GDM1 (cell line): ENCODE results near the gene CGB5.
"Not testable (repeated sequence)": the region's sequence is repeated elsewhere in the genome, so short reads cannot be mapped to it uniquely, and the experiment has no call there.

Source experiments
- DNase-seq: peaks from one replicate; lab custom pipeline; 2025; lab: John Stamatoyannopoulos, UW

Gene CGB5

GRCh38 chr19:49057636-49058234 is 14.1 kb downstream of the CGB5 start, which contains the start of gene CGB7:
CGB7 (minus strand) TSS chr19:49057749; CDS start chr19:49055375, 2,374 bp downstream.
- no peak for DNase-seq

- DNase-seq, result no peak
Measured at GRCh38 chr19:49058562-49058961, 14.9 kb downstream of the CGB5 start.

- no peak for DNase-seq
Measured at GRCh38 chr19:49059053-49059452, 15.4 kb downstream of the CGB5 start.

- DNase-seq, result no peak
Measured at GRCh38 chr19:49061000-49061399, 17.4 kb downstream of the CGB5 start.

- no peak for DNase-seq
Measured at GRCh38 chr19:49061445-49061844, 17.8 kb downstream of the CGB5 start.

GRCh38 chr19:49064029-49064629 is 20.5 kb downstream of the CGB5 start:
- no peak for DNase-seq

- DNase-seq, result no peak
Measured at GRCh38 chr19:49064768-49065611, 21.3 kb downstream of the CGB5 start, which contains the start of gene NTF4. NTF4 (minus strand) TSS chr19:49064818; CDS start chr19:49061997, 2,821 bp downstream.

GRCh38 chr19:49065905-49066512 is 22.4 kb downstream of the CGB5 start:
- no peak for DNase-seq

- no peak for DNase-seq
Measured at GRCh38 chr19:49067554-49067953, 23.9 kb downstream of the CGB5 start.

GRCh38 chr19:49069026-49069425 is 25.4 kb downstream of the CGB5 start:
- no peak for DNase-seq

GRCh38 chr19:49070416-49070815 is 26.8 kb downstream of the CGB5 start:
- no peak for DNase-seq

- no peak for DNase-seq
Measured at GRCh38 chr19:49071860-49072547, 28.4 kb downstream of the CGB5 start.

GRCh38 chr19:49073514-49074378 is 30.1 kb downstream of the CGB5 start:
- DNase-seq, result no peak

GRCh38 chr19:49074869-49075268 is 31.2 kb downstream of the CGB5 start:
- not testable (repeated sequence) for DNase-seq

- DNase-seq, result no peak
Measured at GRCh38 chr19:49080392-49080791, 36.7 kb downstream of the CGB5 start.

GRCh38 chr19:49081273-49081672 is 37.6 kb downstream of the CGB5 start:
- no peak for DNase-seq

- DNase-seq, result no peak
Measured at GRCh38 chr19:49084206-49085019, 40.8 kb downstream of the CGB5 start.

- peak; percentile 100 for DNase-seq
Measured at GRCh38 chr19:49085020-49085867, 41.6 kb downstream of the CGB5 start, which contains the start of gene SNRNP70. SNRNP70 (plus strand) TSS chr19:49085451; CDS start chr19:49086415, 964 bp downstream.

- DNase-seq, result no peak
Measured at GRCh38 chr19:49085868-49086232, 42.2 kb downstream of the CGB5 start.
